Measurements from ENCODE around the gene CSTF3.

DNA sequence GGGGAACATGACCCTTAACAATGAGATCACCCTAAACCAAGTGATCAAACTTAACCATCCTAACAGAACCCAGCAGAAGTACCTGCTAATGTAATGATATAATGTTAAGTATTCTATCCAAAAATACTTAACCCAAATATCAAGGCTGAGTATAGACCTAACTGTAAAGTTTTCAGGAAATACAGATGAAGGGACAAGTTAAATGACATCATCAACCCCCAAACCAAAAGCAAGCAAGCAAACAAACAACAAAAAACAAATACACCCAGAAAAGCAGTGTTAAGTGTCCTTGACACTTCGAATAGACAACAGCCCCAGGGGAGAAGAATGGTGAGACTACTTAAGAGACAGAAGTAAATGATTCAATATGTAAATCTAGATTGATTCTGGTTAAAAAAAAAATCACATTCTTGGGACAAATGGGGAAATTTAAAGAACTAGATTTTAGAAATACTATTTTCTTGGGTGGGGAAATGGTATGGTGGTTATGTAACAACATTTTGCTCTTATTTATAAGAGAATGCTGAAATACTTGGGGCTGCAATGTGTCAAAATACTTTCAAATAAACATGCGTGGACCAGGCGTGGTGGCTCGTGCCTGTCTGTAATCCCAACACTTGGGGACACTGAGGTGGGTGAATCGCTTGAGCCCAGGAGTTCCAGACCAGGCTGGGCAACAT, 2.5 kb downstream of the CSTF3 start:
- TF ChIP-seq EZH2 (IDR thresholded peaks at IDR 0.05; ENCODE audit: low read length): no peak
- TF ChIP-seq, protein P1, sequence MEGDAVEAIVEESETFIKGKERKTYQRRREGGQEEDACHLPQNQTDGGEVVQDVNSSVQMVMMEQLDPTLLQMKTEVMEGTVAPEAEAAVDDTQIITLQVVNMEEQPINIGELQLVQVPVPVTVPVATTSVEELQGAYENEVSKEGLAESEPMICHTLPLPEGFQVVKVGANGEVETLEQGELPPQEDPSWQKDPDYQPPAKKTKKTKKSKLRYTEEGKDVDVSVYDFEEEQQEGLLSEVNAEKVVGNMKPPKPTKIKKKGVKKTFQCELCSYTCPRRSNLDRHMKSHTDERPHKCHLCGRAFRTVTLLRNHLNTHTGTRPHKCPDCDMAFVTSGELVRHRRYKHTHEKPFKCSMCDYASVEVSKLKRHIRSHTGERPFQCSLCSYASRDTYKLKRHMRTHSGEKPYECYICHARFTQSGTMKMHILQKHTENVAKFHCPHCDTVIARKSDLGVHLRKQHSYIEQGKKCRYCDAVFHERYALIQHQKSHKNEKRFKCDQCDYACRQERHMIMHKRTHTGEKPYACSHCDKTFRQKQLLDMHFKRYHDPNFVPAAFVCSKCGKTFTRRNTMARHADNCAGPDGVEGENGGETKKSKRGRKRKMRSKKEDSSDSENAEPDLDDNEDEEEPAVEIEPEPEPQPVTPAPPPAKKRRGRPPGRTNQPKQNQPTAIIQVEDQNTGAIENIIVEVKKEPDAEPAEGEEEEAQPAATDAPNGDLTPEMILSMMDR (optimal IDR thresholded peaks at IDR 0.05 in 1 of 3, IDR thresholded peaks at IDR 0.05 in 1 of 3, conservative IDR thresholded peaks at IDR 0.05 in 1 of 3; ENCODE audit: extremely low read depth in 1 of 3, insufficient read depth in 2 of 3, low read length in 3 of 3): no peak

Measured in keratinocyte (primary cell).